ENCODE measurements around the gene RPL31.

Gene RPL31

DNA sequence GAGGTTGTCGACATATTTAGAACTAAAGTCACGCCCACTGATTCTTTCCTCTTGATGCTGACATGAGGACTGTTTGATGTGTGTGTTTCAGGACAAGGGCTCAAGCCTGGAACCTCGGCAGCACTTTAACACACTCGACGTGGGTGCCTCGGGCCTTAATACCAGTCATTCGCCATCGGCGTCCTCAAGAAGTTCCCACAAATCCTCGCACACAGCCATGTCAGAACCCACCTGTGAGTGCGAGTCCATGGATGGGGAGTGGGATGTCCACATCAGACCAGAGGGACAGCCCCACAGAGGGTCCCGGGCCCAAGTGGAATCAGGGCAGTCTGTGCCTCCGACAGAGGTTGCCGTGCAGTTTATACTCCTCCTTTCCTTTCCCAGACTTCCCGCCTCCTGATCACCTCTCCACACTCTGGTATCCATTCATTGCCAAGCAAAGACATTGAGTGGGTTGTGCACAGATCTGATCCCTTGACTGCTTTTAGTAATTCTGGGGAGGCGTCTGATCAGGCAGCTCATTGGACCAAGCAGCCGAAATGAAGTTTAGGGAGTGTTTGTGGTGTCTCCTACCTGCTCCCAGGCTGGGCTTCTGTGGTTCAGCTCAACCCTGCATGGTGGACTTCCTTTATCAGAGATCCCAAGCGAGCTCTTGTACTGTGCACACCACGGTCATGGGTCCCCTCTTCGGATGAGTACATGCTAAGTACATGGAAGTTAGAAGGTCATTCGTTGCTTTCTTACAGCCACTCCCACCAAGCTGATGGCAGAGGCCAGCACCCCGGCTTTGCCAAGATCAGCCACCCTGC, 27.2 kb upstream of the RPL31 start:
- FAIRE-seq (no peak), DNase-seq (ENCODE audit: insufficient read length, low spot score) (no peak)

GRCh38 chr2:100975521-100975785, 26.6 kb upstream of the RPL31 start:
- no peak for DNase-seq (ENCODE audit: insufficient read length, low spot score)
- no peak for FAIRE-seq

DNA sequence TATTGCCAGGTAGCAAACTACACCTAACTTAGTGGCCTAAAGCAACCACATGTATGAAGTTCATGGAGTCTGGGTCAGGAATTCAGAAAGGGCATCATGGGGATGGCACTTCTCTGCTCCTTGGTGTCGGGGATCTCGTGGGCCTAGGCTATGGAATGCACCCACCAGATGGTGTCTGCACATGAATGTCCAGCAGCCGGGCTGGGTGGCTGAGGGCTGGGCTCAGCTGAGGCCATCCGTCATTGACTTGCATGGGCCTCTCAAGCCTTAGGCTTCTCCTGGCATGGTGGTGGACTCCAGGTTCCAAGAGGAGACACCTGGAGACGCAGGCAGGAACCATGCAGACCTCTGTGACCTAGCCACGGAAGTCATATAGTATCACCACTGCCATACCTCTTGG, 26.0 kb upstream of the RPL31 start:
- DNase-seq (ENCODE audit: insufficient read length, low spot score) = no peak
- FAIRE-seq = no peak

- no peak for FAIRE-seq
- no peak for DNase-seq (ENCODE audit: insufficient read length, low spot score)
Observed at GRCh38 chr2:100976645-100977391, 25.3 kb upstream of the RPL31 start.

DNA sequence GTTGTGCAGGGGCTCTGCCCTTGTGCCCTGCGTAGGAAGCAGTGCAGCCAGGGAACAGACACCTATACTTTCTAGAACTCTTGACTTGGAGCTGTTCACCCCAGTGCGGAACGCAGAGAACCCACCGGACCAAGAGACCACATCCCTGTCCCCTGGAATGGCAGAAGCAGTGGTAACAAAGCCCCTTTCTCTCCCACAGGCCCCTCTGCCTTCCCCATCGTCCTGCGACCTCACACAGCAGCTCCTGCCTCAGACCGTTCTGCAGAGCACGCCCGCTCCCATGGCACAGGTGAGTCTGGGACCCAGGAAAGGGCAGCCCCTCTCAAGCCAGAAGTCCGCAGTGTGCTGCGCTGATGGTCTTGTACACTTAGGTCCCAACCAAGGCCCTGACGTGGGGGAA, 24.6 kb upstream of the RPL31 start:
- DNase-seq (ENCODE audit: insufficient read length, low spot score) (no peak), FAIRE-seq (no peak)

GRCh38 chr2:100978582-100979191, 23.4 kb upstream of the RPL31 start:
- FAIRE-seq (no peak), DNase-seq (ENCODE audit: insufficient read length, low spot score) (no peak)

- FAIRE-seq (no peak), DNase-seq (ENCODE audit: insufficient read length, low spot score) (no peak)
Observed at GRCh38 chr2:100980046-100980445, 22.0 kb upstream of the RPL31 start.

DNA sequence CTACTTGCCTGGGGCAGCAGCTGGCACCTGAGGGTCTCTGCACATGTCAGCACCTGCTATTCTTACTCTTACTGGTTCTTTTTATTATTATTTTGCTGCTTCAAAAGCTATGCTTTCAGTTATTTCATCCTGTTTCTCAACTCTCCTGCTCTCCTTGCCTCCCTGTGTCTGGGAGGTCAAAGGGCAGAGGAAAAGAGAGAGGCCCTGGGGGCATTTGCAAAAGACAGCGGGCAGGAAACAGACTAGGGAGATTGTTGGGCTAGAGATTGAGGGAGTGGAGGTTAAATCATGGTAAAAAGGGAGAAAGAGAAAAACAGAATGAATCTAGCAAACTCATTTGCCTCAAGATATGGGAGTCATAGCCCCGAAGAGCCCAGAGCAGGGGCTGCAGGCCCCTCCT, 21.1 kb upstream of the RPL31 start:
- FAIRE-seq = no peak
- DNase-seq (ENCODE audit: insufficient read length, low spot score) = no peak

DNA sequence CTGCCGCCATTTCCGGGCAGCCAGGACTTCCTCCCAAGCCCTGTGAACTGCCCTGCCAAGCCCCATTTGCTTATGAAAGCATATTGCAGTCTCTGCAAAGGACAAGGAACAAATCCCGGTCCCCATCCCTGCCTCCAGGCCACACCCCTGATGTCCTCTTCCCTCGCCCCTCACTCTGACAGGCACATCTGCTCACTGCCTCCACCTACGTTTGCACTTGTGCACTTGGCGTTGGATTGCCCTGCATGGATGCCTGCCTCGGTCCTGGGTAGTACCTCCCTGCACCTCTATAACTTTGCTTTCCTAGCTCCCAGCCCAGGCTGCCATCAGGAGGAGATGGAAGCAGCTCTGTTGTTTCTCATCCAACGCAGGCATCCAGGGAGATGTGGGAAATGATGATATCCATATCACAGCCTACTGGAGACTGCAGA, 19.6 kb upstream of the RPL31 start:
- FAIRE-seq = no peak
- DNase-seq (ENCODE audit: insufficient read length, low spot score) = no peak

GRCh38 chr2:100983201-100983600, 18.9 kb upstream of the RPL31 start:
- FAIRE-seq (no peak), DNase-seq (ENCODE audit: insufficient read length, low spot score) (no peak)

DNA sequence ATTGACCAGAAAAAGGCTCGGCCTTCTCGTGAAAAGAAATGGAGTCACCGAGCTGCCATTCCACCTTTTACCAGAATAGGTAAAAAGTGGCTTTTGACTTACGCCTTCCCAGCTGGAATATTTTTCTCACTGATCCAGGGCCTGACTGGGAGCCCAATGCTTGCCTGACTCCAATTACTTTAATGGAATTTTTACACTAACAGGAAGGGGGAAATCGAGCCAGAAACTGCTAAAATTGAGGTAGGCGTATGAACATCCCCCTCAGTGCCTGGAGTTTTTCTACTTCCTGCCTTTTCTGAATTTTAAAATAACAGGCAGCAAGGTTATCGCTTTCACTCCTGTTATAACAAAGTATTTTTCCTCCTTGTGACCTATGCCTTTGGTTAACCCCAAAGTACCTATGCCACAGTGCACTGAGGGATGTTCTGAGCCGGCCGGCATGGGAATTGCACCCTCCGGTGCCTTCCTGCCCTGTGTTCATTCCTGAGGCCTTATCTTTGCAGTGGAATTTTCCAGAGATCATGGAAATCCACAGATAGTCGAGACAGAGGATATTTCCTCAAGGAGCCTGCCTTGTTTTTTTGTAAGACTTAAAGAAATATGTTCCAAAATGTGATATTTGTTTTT, 18.3 kb upstream of the RPL31 start:
- no peak for DNase-seq (ENCODE audit: insufficient read length, low spot score)
- no peak for FAIRE-seq

DNA sequence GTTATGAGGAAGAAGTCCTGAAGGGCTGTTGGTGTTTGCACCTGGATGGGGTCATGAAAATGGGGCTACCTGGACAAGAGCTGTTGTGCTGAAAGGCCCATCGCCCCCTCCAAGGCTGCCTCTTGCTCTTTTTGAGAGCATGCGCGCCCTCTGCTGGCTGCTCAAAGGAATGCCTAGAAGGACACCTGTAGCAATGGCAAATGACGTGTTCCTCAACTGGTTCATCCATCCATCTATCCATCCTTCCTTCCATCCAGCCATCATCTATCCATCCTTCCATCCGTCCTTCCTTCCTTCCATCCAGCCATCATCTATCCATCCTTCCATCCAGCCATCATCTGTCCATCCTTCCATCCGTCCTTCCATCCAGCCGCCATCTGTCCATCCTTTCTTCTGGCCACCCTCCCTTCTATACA, 17.2 kb upstream of the RPL31 start:
- peak; percentile 65 for DNase-seq (ENCODE audit: insufficient read length, low spot score)
- peak; percentile 95 for FAIRE-seq

- no peak for DNase-seq (ENCODE audit: insufficient read length, low spot score)
- FAIRE-seq = no peak
Observed at GRCh38 chr2:100986157-100986556, 15.9 kb upstream of the RPL31 start.

GRCh38 chr2:100987536-100987935, 14.6 kb upstream of the RPL31 start:
- DNase-seq (ENCODE audit: insufficient read length, low spot score) (no peak), FAIRE-seq (no peak)

- no peak for DNase-seq (ENCODE audit: insufficient read length, low spot score)
- no peak for FAIRE-seq
Observed at GRCh38 chr2:100987974-100988373, 14.1 kb upstream of the RPL31 start.

DNA sequence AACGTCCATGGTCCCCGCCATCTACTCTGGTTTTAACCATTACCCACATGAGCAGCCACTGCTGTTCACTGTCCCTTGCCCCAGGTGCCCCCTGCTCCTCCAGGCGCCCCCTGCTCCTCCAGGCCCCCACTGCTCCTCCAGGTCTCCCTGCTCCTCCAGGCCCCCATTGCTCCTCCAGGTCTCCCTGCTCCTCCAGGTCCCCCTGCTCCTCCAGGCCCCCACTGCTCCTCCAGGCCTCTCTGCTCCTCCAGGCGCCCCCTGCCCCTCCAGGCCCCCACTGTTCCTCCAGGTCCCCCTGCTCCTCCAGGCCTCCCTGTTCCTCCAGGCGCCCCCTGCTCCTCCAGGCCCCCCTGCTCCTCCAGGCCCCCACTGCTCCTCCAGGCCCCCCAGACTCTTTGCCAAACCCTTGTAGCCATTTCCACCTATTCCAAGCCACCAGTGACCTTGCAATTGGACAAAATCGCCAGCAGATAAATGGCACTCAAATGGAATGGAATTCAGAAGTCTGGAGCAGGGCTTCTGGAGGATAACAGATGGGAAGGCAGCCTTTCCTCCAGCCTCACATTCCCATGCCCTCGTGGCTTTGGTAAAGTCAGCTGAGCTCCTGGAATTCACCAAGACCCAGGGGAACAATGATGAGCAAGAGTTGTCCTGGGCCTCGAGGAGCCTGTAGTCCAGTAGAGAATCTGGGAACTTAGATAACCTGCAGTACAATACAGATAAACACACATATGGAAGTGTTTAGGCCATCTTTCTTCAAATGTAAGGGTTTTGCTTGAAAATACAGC, 13.3 kb upstream of the RPL31 start:
- no peak for FAIRE-seq
- DNase-seq (ENCODE audit: insufficient read length, low spot score) = no peak

- FAIRE-seq = no peak
- no peak for DNase-seq (ENCODE audit: insufficient read length, low spot score)
Observed at GRCh38 chr2:100989666-100990065, 12.4 kb upstream of the RPL31 start.

GRCh38 chr2:100990166-100990565, 11.9 kb upstream of the RPL31 start:
- FAIRE-seq (no peak), DNase-seq (ENCODE audit: insufficient read length, low spot score) (no peak)

GRCh38 chr2:100990650-100991403, 11.3 kb upstream of the RPL31 start:
- FAIRE-seq (no peak), DNase-seq (ENCODE audit: insufficient read length, low spot score) (no peak)

GRCh38 chr2:100991404-100991773, 10.7 kb upstream of the RPL31 start:
- DNase-seq (ENCODE audit: insufficient read length, low spot score) (no peak), FAIRE-seq (no peak)
